Osteocyte (in vitro differentiated cells): ENCODE results near the gene TMEM179. TPM values are rescaled to one million over a fixed set of nuclear protein-coding genes. Genes with fewer than 3 reads are reported as not detected.

ENCODE experiments used
- DNase-seq: peaks from one replicate; pipeline ENCODE4 v3.0.0; 2021; ENCODE audit warnings: mixed read lengths; ENCODE audit not compliant: unreplicated experiment; ENCODE audit errors: extremely low spot score
- H3K27ac Mint-ChIP-seq: one replicate; pipeline ENCODE4 v1.8.0; 2021; ENCODE audit warnings: mild to moderate bottlenecking, mixed read lengths; ENCODE audit not compliant: unreplicated experiment
- H3K27me3 Mint-ChIP-seq: one replicate; pipeline ENCODE4 v1.8.0; 2021; ENCODE audit warnings: mixed read lengths; ENCODE audit not compliant: unreplicated experiment
- H3K36me3 Mint-ChIP-seq: one replicate; pipeline ENCODE4 v1.8.0; 2021; ENCODE audit warnings: mixed read lengths; ENCODE audit not compliant: unreplicated experiment
- H3K4me1 Mint-ChIP-seq: one replicate; pipeline ENCODE4 v1.8.0; 2021; ENCODE audit warnings: mixed read lengths; ENCODE audit not compliant: unreplicated experiment
- H3K4me3 Mint-ChIP-seq: one replicate; pipeline ENCODE4 v1.8.0; 2021; ENCODE audit warnings: mild to moderate bottlenecking, moderate library complexity, mixed read lengths; ENCODE audit not compliant: unreplicated experiment
- H3K9me3 Mint-ChIP-seq: one replicate; pipeline ENCODE4 v1.8.0; 2021; ENCODE audit warnings: mixed read lengths; ENCODE audit not compliant: unreplicated experiment
- CTCF ChIP-seq: fragments of 200-600 bp; sonication (generic); IDR thresholded peaks from 2 replicates; pipeline ENCODE4 v1.5.0; 2021; ENCODE audit warnings: antibody characterized with exemption, mild to moderate bottlenecking, moderate library complexity
- total RNA-seq: library from RNA; stranded (reverse); gene quantifications from 2 replicates; pipeline ENCODE4 v1.2.1, GENCODE V29; 2021

Gene TMEM179
- total RNA-seq, 1 donor from 2014 or later: not detected

DNA sequence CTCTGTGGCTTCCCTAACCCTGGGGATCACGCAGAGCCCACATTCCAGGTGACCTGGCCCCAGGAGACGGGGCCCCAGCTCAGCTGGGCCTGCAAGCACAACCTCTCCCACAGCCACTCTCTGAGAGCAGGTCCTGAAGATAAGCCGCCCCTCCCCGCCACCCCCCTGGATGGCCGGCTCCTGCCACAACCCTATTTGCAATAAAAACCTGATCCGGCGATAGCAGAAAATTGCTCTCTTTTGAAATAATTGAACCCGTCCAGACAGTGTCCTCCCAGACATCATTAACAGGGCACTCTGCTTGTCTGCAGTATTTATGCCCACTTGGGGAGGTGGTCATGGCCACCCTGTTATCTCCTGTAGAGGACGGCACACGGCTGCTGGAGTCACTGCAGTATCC is 20.0 kb downstream of the TMEM179 start:
- Mint-ChIP-seq H3K9me3 (no peaks in the 10 kb centered on the region), H3K27ac (no peak overlapping the region), H3K36me3 (no peaks in the 10 kb centered on the region), H3K27me3 (peaks cover 6% of the 10 kb centered on the region), H3K4me3 (no peak overlapping the region), H3K4me1 (peaks cover 1% of the 10 kb centered on the region)
- TF ChIP-seq CTCF: no peak
- no peak for DNase-seq

GRCh38 chr14:104583424-104584306 is 20.9 kb downstream of the TMEM179 start:
- Mint-ChIP-seq H3K27ac (no peak overlapping the region), H3K36me3 (no peaks in the 10 kb centered on the region), H3K4me3 (no peak overlapping the region), H3K27me3 (peaks cover 6% of the 10 kb centered on the region), H3K4me1 (peaks cover 1% of the 10 kb centered on the region), H3K9me3 (no peaks in the 10 kb centered on the region)
- DNase-seq: no peak
- TF ChIP-seq CTCF: no peak

DNA sequence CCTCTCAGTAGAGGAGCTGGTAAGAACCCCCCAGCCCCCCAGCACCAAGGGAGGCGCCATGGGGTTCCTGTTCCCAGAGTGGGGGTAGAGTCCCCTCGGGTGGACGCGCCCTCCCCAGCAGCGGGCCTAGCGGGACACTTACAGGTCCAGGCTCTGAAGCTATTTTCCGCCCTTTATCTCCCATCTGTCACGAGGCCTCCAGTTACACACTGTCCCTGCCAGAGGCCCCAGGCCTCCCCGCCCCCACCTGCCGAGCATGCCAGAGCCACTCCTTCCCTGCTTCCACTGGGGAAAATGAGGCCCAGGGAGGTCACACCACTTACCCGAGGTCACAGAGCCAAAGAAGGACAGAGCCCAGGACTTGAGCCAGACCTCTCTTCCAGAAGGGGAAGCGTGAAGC is 21.9 kb downstream of the TMEM179 start:
- Mint-ChIP-seq H3K4me3 (no peak overlapping the region), H3K27ac (no peak overlapping the region), H3K36me3 (no peaks in the 10 kb centered on the region), H3K4me1 (peaks cover 1% of the 10 kb centered on the region), H3K9me3 (no peaks in the 10 kb centered on the region), H3K27me3 (peaks cover 6% of the 10 kb centered on the region)
- no peak for TF ChIP-seq CTCF
- no peak for DNase-seq

GRCh38 chr14:104582005-104582404 is 22.6 kb downstream of the TMEM179 start:
- peaks cover 6% of the 10 kb centered on the region for H3K27me3 Mint-ChIP-seq
- H3K4me3 Mint-ChIP-seq: no peak overlapping the region
- no peaks in the 10 kb centered on the region for H3K9me3 Mint-ChIP-seq
- no peak overlapping the region for H3K27ac Mint-ChIP-seq
- no peak for DNase-seq
- H3K4me1 Mint-ChIP-seq: peaks cover 1% of the 10 kb centered on the region
- TF ChIP-seq CTCF: no peak
- H3K36me3 Mint-ChIP-seq: no peaks in the 10 kb centered on the region

- Mint-ChIP-seq H3K4me1 (peaks cover 1% of the 10 kb centered on the region), H3K9me3 (no peaks in the 10 kb centered on the region), H3K36me3 (no peaks in the 10 kb centered on the region), H3K4me3 (no peak overlapping the region), H3K27me3 (peaks cover 6% of the 10 kb centered on the region), H3K27ac (no peak overlapping the region)
- DNase-seq: no peak
- no peak for TF ChIP-seq CTCF
Observed at GRCh38 chr14:104581521-104581920, 23.1 kb downstream of the TMEM179 start.
